Naive B cell (primary cell): ENCODE data around the gene CCDC80. TPM values are rescaled to one million over a fixed set of nuclear protein-coding genes. Genes with fewer than 3 reads are reported as not detected.
A peak's percentile ranks its signal among the peaks of the same experiment; 100 is the strongest.

Experiments used
- ATAC-seq, 2 donors: fragments of 150-1000 bp; cut with Tn5 transposase; 2 replicates each; pipeline ENCODE4 v1.10.0; 2021; ENCODE audit warnings: low read depth in 2 of 2, mild to moderate bottlenecking in 2 of 2, moderate library complexity in 2 of 2
- DNase-seq: peaks from one replicate; pipeline ENCODE4 v3.0.0; 2022
- H3K27ac Mint-ChIP-seq, 6 donors: one replicate each; pipeline ENCODE4 v1.8.0; 2020 to 2022; ENCODE audit warnings: mild to moderate bottlenecking in 6 of 6, mixed read lengths in 6 of 6, moderate library complexity in 5 of 6, inconsistent platforms in 2 of 6
- H3K27me3 Mint-ChIP-seq, 3 donors: one replicate each; pipeline ENCODE4 v1.8.0; 2021 to 2022; ENCODE audit warnings: mixed read lengths in 3 of 3, mild to moderate bottlenecking in 1 of 3
- H3K36me3 Mint-ChIP-seq, 2 donors: one replicate each; pipeline ENCODE4 v1.8.0; 2020 to 2022; ENCODE audit warnings: mixed read lengths in 2 of 2, inconsistent platforms in 1 of 2, mild to moderate bottlenecking in 1 of 2
- H3K4me1 Mint-ChIP-seq, 3 donors: one replicate each; pipeline ENCODE4 v1.8.0; 2020 to 2022; ENCODE audit warnings: mixed read lengths in 3 of 3, inconsistent platforms in 1 of 3, mild to moderate bottlenecking in 1 of 3, moderate library complexity in 1 of 3
- H3K4me3 Mint-ChIP-seq, 8 donors: one replicate each; pipeline ENCODE4 v1.8.0; 2020 to 2022; ENCODE audit warnings: mild to moderate bottlenecking in 8 of 8, mixed read lengths in 8 of 8, moderate library complexity in 8 of 8, inconsistent platforms in 2 of 8
- H3K9me3 Mint-ChIP-seq, 7 donors: one replicate each; pipeline ENCODE4 v1.8.0; 2020 to 2022; ENCODE audit warnings: mixed read lengths in 7 of 7, mild to moderate bottlenecking in 5 of 7, inconsistent platforms in 2 of 7, moderate library complexity in 1 of 7
- polyA plus RNA-seq, 6 donors: library from polyadenylated mRNA; unstranded; fragments of 300-500 nt; fragmentation: Illumina TruSeq; gene quantifications; one replicate each; pipeline ENCODE4 v1.2.3, GENCODE V29; 2021; ENCODE audit warnings: low read depth in 6 of 6

The CCDC80 gene
- under 1 TPM in 4 of 6 donors, not detected in 2; 0.05 to 0.29 (median 0.12) TPM for polyA plus RNA-seq

GRCh38 chr3:112640930-112641801, at the start of gene CCDC80:
Gene CCDC80, minus strand, starts transcription at chr3:112641143. Its CDS starts 1,238 bp downstream, at chr3:112639905.
- peaks cover 5 to 10% (median 9%) of the 10 kb centered on the region in 3 donors for H3K4me1 Mint-ChIP-seq
- DNase-seq (no peak), ATAC-seq (no peak)
- H3K27ac Mint-ChIP-seq = no peak within 1 kb of the TSS
- no peak within 1 kb of the TSS for H3K4me3 Mint-ChIP-seq
- H3K9me3 Mint-ChIP-seq = no peaks in the 10 kb centered on the region
- H3K36me3 Mint-ChIP-seq = no peaks in the 10 kb centered on the region
- H3K27me3 Mint-ChIP-seq = peaks cover 0 to 10% (median 7%) of the 10 kb centered on the region in 3 donors

- Mint-ChIP-seq H3K27me3 (peaks cover 5 to 18% (median 10%) of the 10 kb centered on the region in 3 donors), H3K27ac (peak overlapping the region in 2 of 6 donors; percentile 2 to 54), H3K4me3 (no peak overlapping the region), H3K9me3 (peaks cover 0 to 2% (median 0%) of the 10 kb centered on the region in 7 donors), H3K4me1 (peaks cover 0 to 13% (median 10%) of the 10 kb centered on the region in 3 donors), H3K36me3 (no peaks in the 10 kb centered on the region)
- ATAC-seq = no peak
- DNase-seq = no peak
Measured at GRCh38 chr3:112689989-112690388, 49.0 kb upstream of the CCDC80 start.

GRCh38 chr3:112689385-112689784, 48.4 kb upstream of the CCDC80 start:
- Mint-ChIP-seq H3K27ac (peak overlapping the region in 1 of 6 donors; percentile 57), H3K4me1 (peaks cover 0 to 13% (median 10%) of the 10 kb centered on the region in 3 donors), H3K9me3 (peaks cover 0 to 2% (median 0%) of the 10 kb centered on the region in 7 donors), H3K27me3 (peaks cover 5 to 18% (median 14%) of the 10 kb centered on the region in 3 donors), H3K4me3 (no peak overlapping the region), H3K36me3 (no peaks in the 10 kb centered on the region)
- ATAC-seq (peak in 1 of 2 donors; percentile 27), DNase-seq (no peak)

- DNase-seq (no peak), ATAC-seq (no peak)
- peak overlapping the region in 1 of 6 donors; percentile 57 for H3K27ac Mint-ChIP-seq
- H3K9me3 Mint-ChIP-seq = peaks cover 0 to 2% (median 0%) of the 10 kb centered on the region in 7 donors
- H3K4me1 Mint-ChIP-seq = peaks cover 0 to 13% (median 9%) of the 10 kb centered on the region in 3 donors
- H3K4me3 Mint-ChIP-seq = no peak overlapping the region
- no peaks in the 10 kb centered on the region for H3K36me3 Mint-ChIP-seq
- peaks cover 5 to 21% (median 17%) of the 10 kb centered on the region in 3 donors for H3K27me3 Mint-ChIP-seq
Measured at GRCh38 chr3:112688819-112689218, 47.9 kb upstream of the CCDC80 start.

- no peak for ATAC-seq
- H3K4me3 Mint-ChIP-seq = no peak overlapping the region
- no peak for DNase-seq
- peaks cover 5 to 21% (median 17%) of the 10 kb centered on the region in 3 donors for H3K27me3 Mint-ChIP-seq
- H3K9me3 Mint-ChIP-seq = peaks cover 0 to 2% (median 0%) of the 10 kb centered on the region in 7 donors
- H3K4me1 Mint-ChIP-seq = peaks cover 0 to 8% (median 5%) of the 10 kb centered on the region in 3 donors
- H3K36me3 Mint-ChIP-seq = no peaks in the 10 kb centered on the region
- no peak overlapping the region for H3K27ac Mint-ChIP-seq
Measured at GRCh38 chr3:112688085-112688769, 47.3 kb upstream of the CCDC80 start.

- Mint-ChIP-seq H3K4me1 (peaks cover 0 to 7% (median 5%) of the 10 kb centered on the region in 3 donors), H3K27ac (no peak overlapping the region)
Measured at GRCh38 chr3:112687616-112688015, 46.7 kb upstream of the CCDC80 start.

GRCh38 chr3:112687211-112687610, 46.3 kb upstream of the CCDC80 start:
- ATAC-seq (no peak), DNase-seq (no peak)
- peaks cover 0 to 7% (median 5%) of the 10 kb centered on the region in 3 donors for H3K4me1 Mint-ChIP-seq
- peaks cover 0 to 2% (median 0%) of the 10 kb centered on the region in 7 donors for H3K9me3 Mint-ChIP-seq
- peaks cover 5 to 21% (median 17%) of the 10 kb centered on the region in 3 donors for H3K27me3 Mint-ChIP-seq
- H3K4me3 Mint-ChIP-seq = peak overlapping the region in 1 of 8 donors; percentile 48
- H3K36me3 Mint-ChIP-seq = no peaks in the 10 kb centered on the region
- H3K27ac Mint-ChIP-seq = no peak overlapping the region

More at GRCh38 chr3:112687616-112688015, 46.7 kb upstream of the CCDC80 start:
- peaks cover 5 to 21% (median 17%) of the 10 kb centered on the region in 3 donors for H3K27me3 Mint-ChIP-seq
- ATAC-seq = no peak
- DNase-seq = no peak
- H3K9me3 Mint-ChIP-seq = peaks cover 0 to 2% (median 0%) of the 10 kb centered on the region in 7 donors
- no peak overlapping the region for H3K4me3 Mint-ChIP-seq
- no peaks in the 10 kb centered on the region for H3K36me3 Mint-ChIP-seq

GRCh38 chr3:112685956-112686799, 45.2 kb upstream of the CCDC80 start:
- ATAC-seq = no peak
- Mint-ChIP-seq H3K36me3 (no peaks in the 10 kb centered on the region), H3K9me3 (no peaks in the 10 kb centered on the region), H3K4me1 (peaks cover 0 to 7% (median 5%) of the 10 kb centered on the region in 3 donors), H3K27me3 (peaks cover 5 to 21% (median 17%) of the 10 kb centered on the region in 3 donors), H3K27ac (no peak overlapping the region), H3K4me3 (no peak overlapping the region)
- DNase-seq = no peak

GRCh38 chr3:112685420-112685819, 44.5 kb upstream of the CCDC80 start:
- ATAC-seq = no peak

GRCh38 chr3:112682361-112682760, 41.4 kb upstream of the CCDC80 start:
- Mint-ChIP-seq H3K4me3 (peak overlapping the region in 1 of 8 donors; percentile 51), H3K4me1 (no peaks in the 10 kb centered on the region), H3K27ac (no peak overlapping the region), H3K36me3 (no peaks in the 10 kb centered on the region), H3K27me3 (peaks cover 5 to 19% (median 17%) of the 10 kb centered on the region in 3 donors), H3K9me3 (no peaks in the 10 kb centered on the region)
- DNase-seq (no peak), ATAC-seq (no peak)

More at GRCh38 chr3:112685420-112685819, 44.5 kb upstream of the CCDC80 start:
- DNase-seq = no peak
- no peaks in the 10 kb centered on the region for H3K36me3 Mint-ChIP-seq
- peak overlapping the region in 1 of 6 donors; percentile 1 for H3K27ac Mint-ChIP-seq
- H3K27me3 Mint-ChIP-seq = peaks cover 5 to 21% (median 17%) of the 10 kb centered on the region in 3 donors
- no peak overlapping the region for H3K4me3 Mint-ChIP-seq
- no peaks in the 10 kb centered on the region for H3K9me3 Mint-ChIP-seq
- H3K4me1 Mint-ChIP-seq = peaks cover 0 to 7% (median 5%) of the 10 kb centered on the region in 3 donors

GRCh38 chr3:112681822-112682325, 40.9 kb upstream of the CCDC80 start:
- H3K9me3 Mint-ChIP-seq = no peaks in the 10 kb centered on the region
- H3K27me3 Mint-ChIP-seq = peaks cover 5 to 17% (median 15%) of the 10 kb centered on the region in 3 donors
- no peak overlapping the region for H3K4me3 Mint-ChIP-seq
- H3K27ac Mint-ChIP-seq = no peak overlapping the region
- ATAC-seq (no peak), DNase-seq (no peak)
- peaks cover 3 to 4% (median 3%) of the 10 kb centered on the region in 3 donors for H3K4me1 Mint-ChIP-seq
- no peaks in the 10 kb centered on the region for H3K36me3 Mint-ChIP-seq

- peak overlapping the region in 5 of 8 donors; percentile 1 to 26 (median 7) for H3K4me3 Mint-ChIP-seq
- H3K9me3 Mint-ChIP-seq = peaks cover 0 to 1% (median 0%) of the 10 kb centered on the region in 7 donors
- peak; percentile 61 for DNase-seq
- peak; percentile 95 to 98 for ATAC-seq
- peaks cover 12 to 14% (median 12%) of the 10 kb centered on the region in 3 donors for H3K4me1 Mint-ChIP-seq
- H3K27me3 Mint-ChIP-seq = peaks cover 19 to 33% (median 30%) of the 10 kb centered on the region in 3 donors
- H3K36me3 Mint-ChIP-seq = no peaks in the 10 kb centered on the region
- H3K27ac Mint-ChIP-seq = peak overlapping the region in 1 of 6 donors; percentile 24
Measured at GRCh38 chr3:112676659-112677234, 35.8 kb upstream of the CCDC80 start.
